Fibroblast of lung (primary cell): ENCODE measurements around the gene CBFA2T2. TPM values are rescaled to one million over a fixed set of nuclear protein-coding genes. Genes with fewer than 3 reads are reported as not detected.

Experiments
- DNase-seq, 2 donors: peaks; one replicate each; pipeline versions ENCODE4 v3.0.0 to v3.0.0-alpha.2; 2010; ENCODE audit warnings: low read depth in 2 of 2
- H2AFZ ChIP-seq: 2 replicates; pipeline ENCODE4 v1.5.1; 2012; ENCODE audit warnings: low read length, control low read depth, inconsistent platforms
- H3K27ac ChIP-seq: 2 replicates; pipeline ENCODE4 v1.5.1; 2011; ENCODE audit warnings: low read length, control low read depth; ENCODE audit not compliant: insufficient read depth
- H3K27me3 ChIP-seq: 2 replicates; pipeline ENCODE4 v1.5.1; 2011; ENCODE audit warnings: mild to moderate bottlenecking, low read length; ENCODE audit not compliant: control insufficient read depth, insufficient read depth
- H3K36me3 ChIP-seq: 2 replicates; pipeline ENCODE4 v1.5.1; 2011; ENCODE audit warnings: low read length; ENCODE audit not compliant: control insufficient read depth, insufficient read depth
- H3K4me1 ChIP-seq: 2 replicates; pipeline ENCODE4 v1.5.1; 2011; ENCODE audit warnings: low read length; ENCODE audit not compliant: control insufficient read depth, insufficient read depth; ENCODE audit errors: extremely low read depth
- H3K4me2 ChIP-seq: 2 replicates; pipeline ENCODE4 v1.5.1; 2011; ENCODE audit warnings: low read length, control low read depth; ENCODE audit not compliant: insufficient read depth; ENCODE audit errors: extremely low read depth
- H3K4me3 ChIP-seq, 4 experiments: fragments of 200-600 bp in 1 of 4; sonication (generic) in 1 of 4; replicated peaks in 1 of 4; 2 replicates each; pipeline ENCODE4 v1.5.1; 2011 to 2016; ENCODE audit warnings: low read length in 4 of 4, low read depth in 3 of 4, mild to moderate bottlenecking in 3 of 4, control low read depth in 2 of 4, inconsistent platforms in 1 of 4, mixed read lengths in 1 of 4; ENCODE audit not compliant: insufficient read depth in 1 of 4; ENCODE audit errors: control extremely low read depth in 1 of 4
- H3K79me2 ChIP-seq: 2 replicates; pipeline ENCODE4 v1.5.1; 2012; ENCODE audit warnings: mild to moderate bottlenecking, low read length, inconsistent platforms; ENCODE audit not compliant: control insufficient read depth, insufficient read depth
- H3K9ac ChIP-seq: 2 replicates; pipeline ENCODE4 v1.5.1; 2011; ENCODE audit warnings: mild to moderate bottlenecking, low read length, control low read depth; ENCODE audit not compliant: insufficient read depth
- H3K9me3 ChIP-seq: 2 replicates; pipeline ENCODE4 v1.5.1; 2012; ENCODE audit warnings: low read depth, low read length; ENCODE audit not compliant: control insufficient read depth, insufficient read depth
- H4K20me1 ChIP-seq: 2 replicates; pipeline ENCODE4 v1.5.1; 2011; ENCODE audit warnings: low read length; ENCODE audit not compliant: control insufficient read depth, insufficient read depth; ENCODE audit errors: extremely low read depth
- EZH2 ChIP-seq: IDR thresholded peaks from 2 replicates; pipeline ENCODE4 v1.5.1; 2012; ENCODE audit warnings: low read length, control low read depth, mild to moderate bottlenecking; ENCODE audit errors: missing control alignments
- polyA plus RNA-seq, 2 donors: library from polyadenylated mRNA; depleted of rRNA in 1 of 2; stranded (reverse) in 1 of 2; unstranded in 1 of 2; fragments of >200 nt; gene quantifications; 2 replicates each; pipeline ENCODE4 v1.2.1, GENCODE V29; 2011 to 2012; ENCODE audit warnings: missing spikeins in 1 of 2
- total RNA-seq: library from RNA; depleted of rRNA; stranded (reverse); fragments of >200 nt; gene quantifications from 2 replicates; pipeline ENCODE4 v1.2.1, GENCODE V29; 2014
- TF ChIP-seq, protein P1 (sequence below), 2 donors: IDR thresholded peaks in 1 of 2; conservative IDR thresholded peaks in 1 of 2; 1 replicate in 1 of 2; 2 replicates in 1 of 2; pipeline ENCODE4 v1.5.1; 2011 to 2012; ENCODE audit warnings: low read length in 2 of 2, control low read depth in 1 of 2, inconsistent platforms in 1 of 2, low read depth in 1 of 2, mild to moderate bottlenecking in 1 of 2

CBFA2T2 gene
- total and polyA plus RNA-seq, 2 donors (not counting 1 experiment from before 2014, with no cell fraction given), result 5.6 to 7.3 TPM

DNA sequence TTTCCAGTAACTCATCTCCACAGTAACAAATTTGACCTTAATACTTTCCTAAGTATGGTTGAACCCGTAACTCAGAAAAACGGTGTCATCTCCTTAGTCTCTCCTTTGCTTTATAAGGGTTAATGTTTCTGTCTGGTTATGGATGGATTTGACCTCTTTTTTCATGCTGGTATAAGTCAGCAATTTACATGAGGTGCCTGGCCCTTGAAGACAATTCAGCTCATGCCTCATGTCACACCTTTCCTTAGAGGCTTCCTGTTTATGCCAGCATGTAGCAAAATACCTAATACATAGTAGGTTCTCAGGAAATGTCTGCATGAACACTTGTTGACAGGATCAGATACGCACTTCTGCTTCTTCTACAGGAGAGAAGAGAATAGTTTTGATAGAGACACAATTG, 134.5 kb downstream of the CBFA2T2 start:
- TF ChIP-seq, protein P1, sequence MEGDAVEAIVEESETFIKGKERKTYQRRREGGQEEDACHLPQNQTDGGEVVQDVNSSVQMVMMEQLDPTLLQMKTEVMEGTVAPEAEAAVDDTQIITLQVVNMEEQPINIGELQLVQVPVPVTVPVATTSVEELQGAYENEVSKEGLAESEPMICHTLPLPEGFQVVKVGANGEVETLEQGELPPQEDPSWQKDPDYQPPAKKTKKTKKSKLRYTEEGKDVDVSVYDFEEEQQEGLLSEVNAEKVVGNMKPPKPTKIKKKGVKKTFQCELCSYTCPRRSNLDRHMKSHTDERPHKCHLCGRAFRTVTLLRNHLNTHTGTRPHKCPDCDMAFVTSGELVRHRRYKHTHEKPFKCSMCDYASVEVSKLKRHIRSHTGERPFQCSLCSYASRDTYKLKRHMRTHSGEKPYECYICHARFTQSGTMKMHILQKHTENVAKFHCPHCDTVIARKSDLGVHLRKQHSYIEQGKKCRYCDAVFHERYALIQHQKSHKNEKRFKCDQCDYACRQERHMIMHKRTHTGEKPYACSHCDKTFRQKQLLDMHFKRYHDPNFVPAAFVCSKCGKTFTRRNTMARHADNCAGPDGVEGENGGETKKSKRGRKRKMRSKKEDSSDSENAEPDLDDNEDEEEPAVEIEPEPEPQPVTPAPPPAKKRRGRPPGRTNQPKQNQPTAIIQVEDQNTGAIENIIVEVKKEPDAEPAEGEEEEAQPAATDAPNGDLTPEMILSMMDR (conservative IDR thresholded peaks at IDR 0.05 in 1 of 2, IDR thresholded peaks at IDR 0.05 in 1 of 2; ENCODE audit: low read depth in 1 of 2, low read length in 2 of 2), result no peak
- no peak for TF ChIP-seq EZH2

DNA sequence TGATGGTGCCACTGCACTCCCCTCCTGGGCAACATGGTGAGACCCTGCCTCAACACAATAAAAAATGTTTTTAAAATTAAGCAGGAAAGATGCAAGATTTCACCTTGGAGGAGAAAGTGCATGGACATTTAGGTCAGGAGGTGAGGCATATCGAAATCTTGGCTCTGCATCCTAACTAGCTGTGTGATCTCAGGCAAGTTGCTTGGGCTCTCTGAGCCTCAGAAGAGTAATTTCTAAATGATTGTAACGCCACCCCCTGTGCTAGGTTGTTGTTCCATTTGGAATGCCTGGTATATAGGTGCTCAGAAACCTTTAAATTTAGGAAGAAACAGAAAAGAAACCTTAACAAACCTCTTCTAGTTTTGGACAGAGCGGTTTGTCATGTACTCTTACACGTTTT, 136.3 kb downstream of the CBFA2T2 start:
- Histone ChIP-seq H3K9me3 (no peaks in the 10 kb centered on the region), H2AFZ (no peak overlapping the region), H3K27me3 (no peaks in the 10 kb centered on the region), H3K36me3 (no peaks in the 10 kb centered on the region), H3K4me3 (no peak overlapping the region), H3K4me1 (no peaks in the 10 kb centered on the region), H3K27ac (no peak overlapping the region), H3K79me2 (no peaks in the 10 kb centered on the region), H3K4me2 (no peak overlapping the region), H3K9ac (no peak overlapping the region), H4K20me1 (no peaks in the 10 kb centered on the region)
- no peak for TF ChIP-seq EZH2
- TF ChIP-seq, protein P1 (conservative IDR thresholded peaks at IDR 0.05 in 1 of 2, IDR thresholded peaks at IDR 0.05 in 1 of 2; ENCODE audit: low read depth in 1 of 2, low read length in 2 of 2), result no peak
- DNase-seq, result no peak

More for the DNA sequence above, 134.5 kb downstream of the CBFA2T2 start:
- H3K4me1 ChIP-seq, result no peaks in the 10 kb centered on the region
- no peaks in the 10 kb centered on the region for H3K9me3 ChIP-seq
- H2AFZ ChIP-seq, result no peak overlapping the region
- no peak for DNase-seq
- no peak overlapping the region for H3K9ac ChIP-seq
- no peak overlapping the region for H3K27ac ChIP-seq
- H3K4me2 ChIP-seq, result no peak overlapping the region
- no peaks in the 10 kb centered on the region for H3K79me2 ChIP-seq
- H3K27me3 ChIP-seq, result no peaks in the 10 kb centered on the region
- H4K20me1 ChIP-seq, result no peaks in the 10 kb centered on the region
- no peaks in the 10 kb centered on the region for H3K36me3 ChIP-seq
- H3K4me3 ChIP-seq, result no peak overlapping the region

DNA sequence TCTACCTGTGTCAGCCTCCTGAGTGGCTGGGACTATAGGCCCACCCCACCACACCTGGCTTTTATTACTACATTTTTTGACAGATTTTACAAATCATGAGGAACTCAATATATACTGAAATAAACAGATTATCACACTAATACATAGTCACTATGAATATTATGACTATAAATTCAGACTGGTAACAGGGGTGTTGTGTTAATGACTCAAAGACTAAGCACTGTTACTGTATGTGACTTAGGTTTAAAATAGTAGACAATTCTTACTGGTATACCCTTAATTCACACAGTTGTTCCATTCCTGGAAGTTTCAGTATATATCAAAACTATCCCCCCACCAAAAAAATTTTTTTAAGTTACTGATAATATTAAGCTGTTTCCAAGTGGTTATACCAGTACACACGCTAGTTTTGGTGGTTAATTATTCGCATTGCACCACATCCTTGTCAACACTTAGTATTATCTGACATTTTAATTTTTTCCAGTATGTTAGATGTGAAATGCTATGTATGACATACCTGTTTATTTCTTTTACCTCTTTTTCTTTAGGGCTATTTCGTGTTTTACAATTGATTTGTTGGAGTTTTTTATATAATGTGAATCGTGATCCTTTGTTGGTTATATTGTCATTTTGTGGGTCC, 137.8 kb downstream of the CBFA2T2 start:
- Histone ChIP-seq H3K4me1 (no peaks in the 10 kb centered on the region), H3K79me2 (no peaks in the 10 kb centered on the region), H3K4me2 (no peak overlapping the region), H3K9me3 (no peaks in the 10 kb centered on the region), H3K36me3 (no peaks in the 10 kb centered on the region), H3K9ac (no peak overlapping the region), H3K27ac (no peak overlapping the region), H2AFZ (no peak overlapping the region), H3K27me3 (no peaks in the 10 kb centered on the region), H3K4me3 (no peak overlapping the region), H4K20me1 (no peaks in the 10 kb centered on the region)
- TF ChIP-seq EZH2, result no peak
- TF ChIP-seq, protein P1 (conservative IDR thresholded peaks at IDR 0.05 in 1 of 2, IDR thresholded peaks at IDR 0.05 in 1 of 2; ENCODE audit: low read depth in 1 of 2, low read length in 2 of 2), result no peak
- DNase-seq, result no peak
